Measurements from ENCODE around the gene PCDH9.

- TF ChIP-seq EZH2 (IDR thresholded peaks at IDR 0.05): no peak
- no peak for TF ChIP-seq POLR2AphosphoS5 (IDR thresholded peaks at IDR 0.05; ENCODE audit: borderline replicate concordance, low read depth, low read length)
- TF ChIP-seq FOXP2 (optimal IDR thresholded peaks at IDR 0.05; ENCODE audit: control extremely low read depth, extremely low read length, insufficient read depth): no peak
Measured at GRCh38 chr13:66560189-66560588, 669.9 kb downstream of the PCDH9 start.
